Nephron (organoid): ENCODE data around the gene NSUN2.
"Not testable (repeated sequence)": the region's sequence is repeated elsewhere in the genome, so short reads cannot be mapped to it uniquely, and the experiment has no call there.

Source experiments
- H3K27ac Mint-ChIP-seq, 3 experiments: 2 replicates each; pipeline ENCODE4 v1.8.0; 2020; ENCODE audit warnings: mixed read lengths in 3 of 3, mild to moderate bottlenecking in 2 of 3, moderate library complexity in 1 of 3
- H3K27me3 Mint-ChIP-seq: 2 replicates; pipeline ENCODE4 v1.8.0; 2021; ENCODE audit warnings: low read depth, mild to moderate bottlenecking, moderate library complexity, mixed read lengths
- H3K36me3 Mint-ChIP-seq: 2 replicates; pipeline ENCODE4 v1.8.0; 2020; ENCODE audit warnings: low read depth, mixed read lengths
- H3K4me1 Mint-ChIP-seq: 2 replicates; pipeline ENCODE4 v1.8.0; 2020; ENCODE audit warnings: mixed read lengths
- H3K4me3 Mint-ChIP-seq, 3 experiments: 2 replicates each; pipeline ENCODE4 v1.8.0; 2020; ENCODE audit warnings: mild to moderate bottlenecking in 3 of 3, mixed read lengths in 3 of 3, moderate library complexity in 2 of 3
- H3K9me3 Mint-ChIP-seq: 2 replicates; pipeline ENCODE4 v1.8.0; 2020; ENCODE audit warnings: mixed read lengths
- TF ChIP-seq, protein P1 (sequence below), 3 experiments: fragments of 200-600 bp; sonication (generic); IDR thresholded peaks; one replicate each; pipeline ENCODE4 v1.5.0; 2021; ENCODE audit warnings: antibody characterized with exemption in 3 of 3; ENCODE audit not compliant: unreplicated experiment in 3 of 3

NSUN2 gene

DNA sequence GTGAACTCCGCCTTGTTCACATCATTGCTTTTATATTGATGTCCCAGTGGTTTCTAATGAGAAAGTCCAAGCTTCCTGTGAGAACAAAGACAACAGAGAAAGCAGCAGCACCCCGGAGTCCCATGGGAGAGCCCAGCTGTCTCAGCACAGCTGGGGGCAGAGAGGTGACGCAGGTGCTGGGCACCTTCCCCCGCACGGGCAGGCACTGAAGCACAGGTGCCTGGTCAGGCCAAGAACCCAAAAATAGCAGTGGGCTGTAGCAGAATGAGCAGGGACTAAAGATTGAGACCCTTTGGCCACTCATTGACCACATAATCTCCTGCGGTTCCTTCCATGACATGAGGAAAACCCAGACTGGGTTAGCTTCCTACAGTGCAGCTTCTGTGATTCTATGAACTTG lies 19.2 kb upstream of the NSUN2 start:
- Mint-ChIP-seq H3K36me3 (peaks cover 41% of the 10 kb centered on the region), H3K4me1 (no peaks in the 10 kb centered on the region), H3K27me3 (no peaks in the 10 kb centered on the region), H3K9me3 (peaks cover 34% of the 10 kb centered on the region), H3K4me3 (no peak overlapping the region), H3K27ac (no peak overlapping the region)
- TF ChIP-seq, protein P1, sequence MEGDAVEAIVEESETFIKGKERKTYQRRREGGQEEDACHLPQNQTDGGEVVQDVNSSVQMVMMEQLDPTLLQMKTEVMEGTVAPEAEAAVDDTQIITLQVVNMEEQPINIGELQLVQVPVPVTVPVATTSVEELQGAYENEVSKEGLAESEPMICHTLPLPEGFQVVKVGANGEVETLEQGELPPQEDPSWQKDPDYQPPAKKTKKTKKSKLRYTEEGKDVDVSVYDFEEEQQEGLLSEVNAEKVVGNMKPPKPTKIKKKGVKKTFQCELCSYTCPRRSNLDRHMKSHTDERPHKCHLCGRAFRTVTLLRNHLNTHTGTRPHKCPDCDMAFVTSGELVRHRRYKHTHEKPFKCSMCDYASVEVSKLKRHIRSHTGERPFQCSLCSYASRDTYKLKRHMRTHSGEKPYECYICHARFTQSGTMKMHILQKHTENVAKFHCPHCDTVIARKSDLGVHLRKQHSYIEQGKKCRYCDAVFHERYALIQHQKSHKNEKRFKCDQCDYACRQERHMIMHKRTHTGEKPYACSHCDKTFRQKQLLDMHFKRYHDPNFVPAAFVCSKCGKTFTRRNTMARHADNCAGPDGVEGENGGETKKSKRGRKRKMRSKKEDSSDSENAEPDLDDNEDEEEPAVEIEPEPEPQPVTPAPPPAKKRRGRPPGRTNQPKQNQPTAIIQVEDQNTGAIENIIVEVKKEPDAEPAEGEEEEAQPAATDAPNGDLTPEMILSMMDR (IDR thresholded peaks at IDR 0.05; ENCODE audit: unreplicated experiment in 3 of 3) = no peak

DNA sequence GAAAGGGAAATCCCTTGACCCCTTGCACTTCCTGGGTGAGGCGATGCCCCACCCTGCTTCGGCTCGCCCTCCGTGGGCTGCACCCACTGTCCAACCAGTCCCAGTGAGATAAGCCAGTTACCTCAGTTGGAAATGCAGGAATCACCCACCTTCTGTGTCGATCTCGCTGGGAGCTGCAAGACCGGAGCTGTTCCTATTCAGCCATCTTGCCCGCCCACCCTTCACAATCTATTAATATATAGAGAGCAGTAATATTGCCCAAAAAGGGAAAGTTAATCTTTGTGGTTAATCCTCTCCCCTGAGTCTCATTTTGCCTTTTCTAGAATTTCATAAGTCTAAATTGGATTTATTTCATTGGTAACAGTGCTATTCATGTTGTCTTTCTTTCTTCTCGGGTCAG lies 16.8 kb upstream of the NSUN2 start:
- Mint-ChIP-seq H3K27me3 (no peaks in the 10 kb centered on the region), H3K9me3 (peaks cover 21% of the 10 kb centered on the region), H3K4me1 (no peaks in the 10 kb centered on the region), H3K4me3 (no peak overlapping the region), H3K36me3 (peaks cover 35% of the 10 kb centered on the region), H3K27ac (no peak overlapping the region)
- TF ChIP-seq, protein P1 (IDR thresholded peaks at IDR 0.05; ENCODE audit: unreplicated experiment in 3 of 3) = no peak

DNA sequence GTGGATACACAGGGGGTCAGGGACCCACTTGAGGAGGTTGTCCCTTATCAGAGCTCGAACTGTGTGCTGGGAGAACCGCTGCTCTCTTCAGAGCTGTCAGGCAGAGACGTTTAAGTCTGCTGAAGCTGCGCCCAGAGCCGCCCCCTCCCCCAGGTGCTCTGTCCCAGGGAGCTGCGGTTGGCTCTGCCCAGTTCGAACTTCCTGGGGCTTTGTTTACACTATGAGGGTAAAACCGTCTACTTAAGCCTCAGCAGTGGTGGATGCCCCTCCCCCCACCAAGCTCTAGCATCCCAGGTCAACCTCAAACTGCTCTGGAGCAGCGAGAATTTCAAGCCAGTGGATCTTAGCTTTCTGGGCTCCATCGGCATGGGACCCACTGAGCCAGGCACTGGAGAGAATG lies 16.3 kb upstream of the NSUN2 start:
- Mint-ChIP-seq H3K27ac (no peak overlapping the region), H3K36me3 (peaks cover 35% of the 10 kb centered on the region), H3K27me3 (no peaks in the 10 kb centered on the region), H3K4me3 (no peak overlapping the region), H3K9me3 (peaks cover 21% of the 10 kb centered on the region), H3K4me1 (no peaks in the 10 kb centered on the region)
- TF ChIP-seq, protein P1 (IDR thresholded peaks at IDR 0.05; ENCODE audit: unreplicated experiment in 3 of 3) = no peak

DNA sequence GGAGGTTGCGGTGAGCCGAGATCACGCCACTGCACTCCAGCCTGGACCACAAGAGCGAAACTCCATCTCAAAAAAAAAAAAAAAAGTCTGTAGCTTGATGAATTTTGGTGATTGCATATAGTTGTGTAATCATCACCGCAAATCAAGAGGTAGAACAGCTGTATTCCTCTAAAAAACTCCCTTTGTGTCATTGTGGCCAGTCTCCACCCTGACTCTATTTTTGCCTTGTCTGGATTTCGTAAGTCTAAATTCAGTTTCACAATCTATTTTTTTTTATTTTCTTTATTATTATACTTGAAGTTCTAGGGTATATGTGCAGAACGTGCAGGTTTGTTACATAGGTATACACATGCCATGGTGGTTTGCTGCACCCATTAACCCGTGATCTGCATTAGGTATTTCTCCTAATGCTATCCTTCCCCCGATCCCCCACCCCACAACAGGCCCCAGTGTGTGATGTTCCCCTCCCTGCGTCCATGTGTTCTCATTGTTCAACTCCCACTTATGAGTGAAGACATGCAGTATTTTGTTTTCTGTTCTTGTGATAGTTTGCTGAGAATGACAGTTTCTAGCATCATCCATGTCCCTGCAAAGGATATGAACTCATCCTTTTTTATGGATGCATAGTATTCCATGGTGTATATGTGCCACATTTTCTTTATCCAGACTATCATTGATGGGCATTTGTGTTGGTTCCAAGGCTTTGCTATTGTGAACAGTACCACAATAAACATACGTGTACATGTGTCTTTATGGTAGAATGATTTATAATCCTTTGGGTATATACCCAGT lies 12.9 kb upstream of the NSUN2 start:
- not testable (repeated sequence) for H3K4me3 Mint-ChIP-seq, H3K27ac Mint-ChIP-seq, H3K4me1 Mint-ChIP-seq, H3K27me3 Mint-ChIP-seq
- Mint-ChIP-seq H3K36me3 (peaks cover 29% of the 10 kb centered on the region), H3K9me3 (peaks cover 21% of the 10 kb centered on the region)

DNA sequence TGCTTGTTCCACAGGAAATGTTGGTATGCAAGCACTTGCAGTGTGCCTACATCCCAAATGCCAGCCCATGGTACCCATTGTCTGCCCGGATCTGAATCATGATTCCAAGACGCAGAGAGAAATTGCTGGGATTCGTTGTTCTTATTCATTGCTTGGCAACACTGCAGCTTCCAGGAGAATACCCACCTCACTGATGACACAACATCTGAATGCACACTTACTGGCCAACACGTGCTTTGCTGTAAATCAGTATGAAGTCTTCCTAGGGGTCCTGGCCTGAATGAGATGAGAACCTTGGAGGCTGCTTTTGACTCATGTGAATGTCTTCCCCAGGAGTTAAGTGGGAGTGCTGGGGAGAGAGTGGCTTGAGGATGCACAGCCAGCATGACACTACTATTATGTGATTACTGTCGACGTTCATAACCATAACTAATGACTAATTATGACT lies 12.0 kb upstream of the NSUN2 start:
- H3K4me1 Mint-ChIP-seq = no peaks in the 10 kb centered on the region
- peaks cover 19% of the 10 kb centered on the region for H3K9me3 Mint-ChIP-seq
- no peak overlapping the region for H3K4me3 Mint-ChIP-seq
- TF ChIP-seq, protein P1 (IDR thresholded peaks at IDR 0.05; ENCODE audit: unreplicated experiment in 3 of 3) = no peak
- H3K36me3 Mint-ChIP-seq = peaks cover 26% of the 10 kb centered on the region
- H3K27me3 Mint-ChIP-seq = no peaks in the 10 kb centered on the region
- no peak overlapping the region for H3K27ac Mint-ChIP-seq

DNA sequence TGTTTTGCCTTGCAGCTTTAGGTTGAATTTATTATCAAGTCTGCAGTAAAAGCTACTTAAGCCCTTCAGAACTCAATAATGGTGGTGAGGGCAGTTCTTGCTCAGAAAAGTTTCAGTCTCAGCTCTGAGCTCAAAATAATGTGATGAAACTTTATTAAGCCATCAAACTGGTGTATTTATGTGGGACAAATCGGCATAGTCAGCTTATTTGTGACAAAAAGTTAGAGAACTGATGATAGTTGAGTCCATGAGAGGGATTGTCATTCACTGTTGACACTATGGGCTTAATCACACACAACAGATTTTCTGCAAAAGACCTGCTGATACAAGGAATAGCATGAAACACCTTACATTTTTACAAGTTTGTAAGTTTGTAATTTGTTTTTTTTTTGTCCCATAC lies 9.8 kb upstream of the NSUN2 start:
- H3K4me1 Mint-ChIP-seq = no peaks in the 10 kb centered on the region
- TF ChIP-seq, protein P1 (IDR thresholded peaks at IDR 0.05; ENCODE audit: unreplicated experiment in 3 of 3) = no peak
- no peak overlapping the region for H3K4me3 Mint-ChIP-seq
- no peaks in the 10 kb centered on the region for H3K27me3 Mint-ChIP-seq
- H3K36me3 Mint-ChIP-seq = peaks cover 14% of the 10 kb centered on the region
- peaks cover 9% of the 10 kb centered on the region for H3K9me3 Mint-ChIP-seq
- H3K27ac Mint-ChIP-seq = no peak overlapping the region
